ENCODE data around the gene TCEA2. TPM values are rescaled to one million over a fixed set of nuclear protein-coding genes. Genes with fewer than 3 reads are reported as not detected.

The TCEA2 gene
- total and polyA plus RNA-seq, 2 donors from 2014 or later, result 53.8 to 90.9 TPM

DNA sequence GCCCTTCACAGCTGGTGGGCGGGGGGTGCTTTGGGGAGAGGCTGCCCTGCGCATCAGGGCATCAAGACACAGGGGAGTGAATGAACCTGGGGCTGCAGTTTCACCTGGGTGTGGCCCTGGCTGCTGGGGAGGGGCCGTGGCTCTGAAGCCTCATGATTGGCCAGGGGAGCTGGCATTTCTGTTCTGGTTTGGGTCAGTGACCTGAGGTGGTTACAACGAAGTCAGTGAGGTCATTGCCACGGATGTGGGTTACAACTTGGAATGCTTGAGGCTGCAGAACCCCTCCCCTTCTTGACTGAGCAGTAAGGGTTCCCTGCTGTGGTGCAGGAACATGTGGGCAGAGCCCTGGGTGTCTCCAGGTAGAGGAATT, 3.0 kb downstream of the TCEA2 start:
- Histone ChIP-seq H3K27ac (ENCODE audit: low read depth in 2 of 2, low read length in 2 of 2) (no peak overlapping the region), H3K9ac (ENCODE audit: low read length in 3 of 3) (no peak overlapping the region), H3K4me1 (ENCODE audit: control insufficient read depth in 2 of 3, insufficient read depth in 2 of 3, low read depth in 1 of 3, low read length in 3 of 3) (peaks cover 0 to 18% (median 6%) of the 10 kb centered on the region in 3 donors), H3K4me3 (ENCODE audit: low read length in 3 of 3) (no peak overlapping the region), H3K9me3 (ENCODE audit: control insufficient read depth in 2 of 3, insufficient read depth in 1 of 3, low read length in 3 of 3) (no peaks in the 10 kb centered on the region), H3K36me3 (ENCODE audit: control insufficient read depth in 2 of 3, insufficient read depth in 3 of 3, low read length in 3 of 3) (no peaks in the 10 kb centered on the region), H3K27me3 (ENCODE audit: control insufficient read depth, insufficient read depth, low read length) (no peaks in the 10 kb centered on the region)
- intact Hi-C loops (cut with DNase I), result no loop called here
- FAIRE-seq (no peak), DNase-seq (no peak)
- TF ChIP-seq, protein P1, sequence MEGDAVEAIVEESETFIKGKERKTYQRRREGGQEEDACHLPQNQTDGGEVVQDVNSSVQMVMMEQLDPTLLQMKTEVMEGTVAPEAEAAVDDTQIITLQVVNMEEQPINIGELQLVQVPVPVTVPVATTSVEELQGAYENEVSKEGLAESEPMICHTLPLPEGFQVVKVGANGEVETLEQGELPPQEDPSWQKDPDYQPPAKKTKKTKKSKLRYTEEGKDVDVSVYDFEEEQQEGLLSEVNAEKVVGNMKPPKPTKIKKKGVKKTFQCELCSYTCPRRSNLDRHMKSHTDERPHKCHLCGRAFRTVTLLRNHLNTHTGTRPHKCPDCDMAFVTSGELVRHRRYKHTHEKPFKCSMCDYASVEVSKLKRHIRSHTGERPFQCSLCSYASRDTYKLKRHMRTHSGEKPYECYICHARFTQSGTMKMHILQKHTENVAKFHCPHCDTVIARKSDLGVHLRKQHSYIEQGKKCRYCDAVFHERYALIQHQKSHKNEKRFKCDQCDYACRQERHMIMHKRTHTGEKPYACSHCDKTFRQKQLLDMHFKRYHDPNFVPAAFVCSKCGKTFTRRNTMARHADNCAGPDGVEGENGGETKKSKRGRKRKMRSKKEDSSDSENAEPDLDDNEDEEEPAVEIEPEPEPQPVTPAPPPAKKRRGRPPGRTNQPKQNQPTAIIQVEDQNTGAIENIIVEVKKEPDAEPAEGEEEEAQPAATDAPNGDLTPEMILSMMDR (IDR thresholded peaks at IDR 0.05; ENCODE audit: borderline replicate concordance, extremely low read depth, insufficient read depth), result no peak

GRCh38 chr20:64067005-64067632, 4.1 kb downstream of the TCEA2 start:
- TF ChIP-seq, protein P1 (IDR thresholded peaks at IDR 0.05; ENCODE audit: borderline replicate concordance, extremely low read depth, insufficient read depth), result no peak
- H3K27me3 ChIP-seq (ENCODE audit: control insufficient read depth, insufficient read depth, low read length), result no peaks in the 10 kb centered on the region
- no peaks in the 10 kb centered on the region for H3K36me3 ChIP-seq (ENCODE audit: control insufficient read depth in 2 of 3, insufficient read depth in 3 of 3, low read length in 3 of 3)
- no peak overlapping the region for H3K9ac ChIP-seq (ENCODE audit: low read length in 3 of 3)
- intact Hi-C loops (cut with DNase I), result no loop called here
- H3K27ac ChIP-seq (ENCODE audit: low read depth in 2 of 2, low read length in 2 of 2), result no peak overlapping the region
- DNase-seq (no peak), FAIRE-seq (no peak)
- H3K4me3 ChIP-seq (ENCODE audit: low read length in 3 of 3), result no peak overlapping the region
- H3K9me3 ChIP-seq (ENCODE audit: control insufficient read depth in 2 of 3, insufficient read depth in 1 of 3, low read length in 3 of 3), result no peaks in the 10 kb centered on the region
- H3K4me1 ChIP-seq (ENCODE audit: control insufficient read depth in 2 of 3, insufficient read depth in 2 of 3, low read depth in 1 of 3, low read length in 3 of 3), result peaks cover 0 to 17% (median 6%) of the 10 kb centered on the region in 3 donors

DNA sequence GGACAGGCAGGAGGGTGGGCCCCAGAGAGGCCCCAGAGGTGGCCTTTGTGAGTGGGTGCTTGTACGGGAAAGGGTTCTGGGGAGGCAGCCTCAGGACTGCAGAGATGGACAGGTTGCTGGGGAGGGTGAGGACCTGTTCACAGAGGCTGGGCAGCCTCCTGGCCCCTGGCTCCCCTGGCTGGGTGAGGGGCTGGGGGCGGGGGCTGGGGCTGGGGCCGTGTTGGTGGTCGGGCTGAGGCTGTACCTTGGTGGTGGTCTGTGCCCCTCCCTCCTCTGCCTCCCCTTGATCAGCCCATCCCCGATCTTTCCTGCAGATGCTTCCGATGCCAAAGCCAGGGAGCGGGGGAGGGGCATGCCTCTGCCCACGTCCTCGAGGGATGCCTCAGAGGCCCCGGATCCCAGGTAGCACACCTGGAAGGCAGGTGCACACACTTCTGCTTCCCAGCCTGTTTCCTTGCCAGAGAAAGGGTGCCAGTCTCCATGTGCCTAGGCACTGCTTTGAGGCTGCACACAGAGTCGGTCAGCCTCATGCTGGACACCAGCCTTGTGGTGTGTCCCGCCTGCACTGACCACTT, 4.8 kb downstream of the TCEA2 start:
- Histone ChIP-seq H3K4me3 (ENCODE audit: low read length in 3 of 3) (no peak overlapping the region), H3K36me3 (ENCODE audit: control insufficient read depth in 2 of 3, insufficient read depth in 3 of 3, low read length in 3 of 3) (no peaks in the 10 kb centered on the region), H3K9me3 (ENCODE audit: control insufficient read depth in 2 of 3, insufficient read depth in 1 of 3, low read length in 3 of 3) (no peaks in the 10 kb centered on the region), H3K27me3 (ENCODE audit: control insufficient read depth, insufficient read depth, low read length) (no peaks in the 10 kb centered on the region), H3K9ac (ENCODE audit: low read length in 3 of 3) (no peak overlapping the region), H3K4me1 (ENCODE audit: control insufficient read depth in 2 of 3, insufficient read depth in 2 of 3, low read depth in 1 of 3, low read length in 3 of 3) (peaks cover 0 to 13% (median 6%) of the 10 kb centered on the region in 3 donors), H3K27ac (ENCODE audit: low read depth in 2 of 2, low read length in 2 of 2) (no peak overlapping the region)
- TF ChIP-seq, protein P1 (IDR thresholded peaks at IDR 0.05; ENCODE audit: borderline replicate concordance, extremely low read depth, insufficient read depth), result no peak
- FAIRE-seq (no peak), DNase-seq (no peak)
- intact Hi-C loops (cut with DNase I), result no loop called here

Data from kidney (tissue), 14 donors.